K562 (cell line): ENCODE results near the gene TPR. TPM values are rescaled to one million over a fixed set of nuclear protein-coding genes. Genes with fewer than 3 reads are reported as not detected.

Experiments used
- CC2D1A ChIP-seq: fragments of 450-650 bp; IDR thresholded peaks from 2 replicates; pipeline ENCODE4 v1.6.1; 2017; ENCODE audit warnings: mild to moderate bottlenecking
- HNRNPL ChIP-seq: fragments of 200-400 bp; formaldehyde crosslinking; IDR thresholded peaks from 2 replicates; pipeline ENCODE4 v1.6.1; 2017; ENCODE audit warnings: low read depth, mild to moderate bottlenecking, low read length
- ILF3 ChIP-seq: fragments of 450-650 bp; IDR thresholded peaks from 2 replicates; pipeline ENCODE4 v1.6.1; 2018; ENCODE audit warnings: antibody characterized with exemption, mild to moderate bottlenecking, moderate library complexity, borderline replicate concordance
- KHSRP ChIP-seq: fragments of 450-650 bp; IDR thresholded peaks from 2 replicates; pipeline ENCODE4 v1.6.1; 2017
- MAZ ChIP-seq, 2 experiments: fragments of 450-650 bp in 1 of 2; sonication (generic) in 1 of 2; formaldehyde crosslinking; IDR thresholded peaks in 1 of 2; conservative IDR thresholded peaks in 1 of 2; 2 replicates each; pipeline versions ENCODE4 v1.4.0 to v1.5.0; 2020; ENCODE audit warnings: mild to moderate bottlenecking in 1 of 2, missing genetic modification reagents in 1 of 2
- OTX1 ChIP-seq: fragments of 450-650 bp; formaldehyde crosslinking; IDR thresholded peaks from 2 replicates; pipeline ENCODE4 v1.4.0; 2022; ENCODE audit warnings: mild to moderate bottlenecking
- PHTF2 ChIP-seq: fragments of 250-450 bp; sonication (Bioruptor Pico); IDR thresholded peaks from 2 replicates; pipeline ENCODE4 v1.5.0; 2021; ENCODE audit warnings: mild to moderate bottlenecking
- PTBP1 ChIP-seq: fragments of 200-400 bp; formaldehyde crosslinking; IDR thresholded peaks from 2 replicates; pipeline ENCODE4 v1.6.1; 2017; ENCODE audit warnings: low read depth, low read length
- RAD51 ChIP-seq: fragments of 450-650 bp; IDR thresholded peaks from 2 replicates; pipeline ENCODE4 v1.7.1; 2016; ENCODE audit warnings: low read depth, mild to moderate bottlenecking, borderline replicate concordance
- RUNX1 ChIP-seq: sonication (generic); IDR thresholded peaks from 2 replicates; pipeline ENCODE4 v1.6.1; 2016; ENCODE audit warnings: antibody characterized with exemption, low read depth
- SIN3A ChIP-seq, 2 experiments: fragments of 150-350 bp in 1 of 2; IDR thresholded peaks; 2 replicates each; pipeline ENCODE4 v1.6.1; 2011 to 2016; ENCODE audit warnings: borderline replicate concordance in 2 of 2, low read depth in 2 of 2, low read length in 2 of 2, mild to moderate bottlenecking in 2 of 2, moderate library complexity in 2 of 2; ENCODE audit not compliant: control insufficient read depth in 1 of 2
- SPI1 ChIP-seq: IDR thresholded peaks from 2 replicates; pipeline ENCODE4 v1.6.1; 2011; ENCODE audit warnings: low read depth, low read length, control low read depth, borderline replicate concordance
- STAG1 ChIP-seq: sonication (generic); formaldehyde crosslinking; IDR thresholded peaks from 2 replicates; pipeline ENCODE4 v1.5.0; 2020; ENCODE audit warnings: missing genetic modification reagents, borderline replicate concordance
- ZNF41 ChIP-seq: fragments of 250-450 bp; sonication (Bioruptor Pico); conservative IDR thresholded peaks from 2 replicates; pipeline ENCODE4 v1.4.0; 2020; ENCODE audit warnings: mild to moderate bottlenecking
- polyA plus RNA-seq, 8 experiments: library from polyadenylated mRNA; depleted of rRNA in 4 of 8; stranded (reverse) in 5 of 8; unstranded in 3 of 8; fragments of >200 nt; fragmentation: Nextera tagmentation in 2 of 8; fragmentation: Illumina TruSeq in 1 of 8; extraction: Ambion mirVana in 2 of 8; extraction: Trizol in 1 of 8; gene quantifications; 2 replicates each; pipeline versions ENCODE4 v1.2.1 to v1.2.3, GENCODE V29; 2011 to 2014; ENCODE audit warnings: inconsistent platforms in 1 of 8, missing spikeins in 1 of 8
- total RNA-seq, 7 experiments: library from RNA; depleted of rRNA in 6 of 7; stranded (reverse); fragments of >200 nt in 6 of 7; fragmentation: Illumina TruSeq in 2 of 7; extraction: Trizol in 2 of 7; gene quantifications; 2 replicates each; pipeline versions ENCODE4 v1.2.1 to v1.2.3, GENCODE V29; 2011 to 2021; ENCODE audit warnings: low replicate concordance in 1 of 7
- TF ChIP-seq, protein P1 (sequence below), 2 experiments: fragments of 450-650 bp in 1 of 2; sonication (generic) in 1 of 2; formaldehyde crosslinking in 1 of 2; IDR thresholded peaks in 1 of 2; conservative IDR thresholded peaks in 1 of 2; 2 replicates each; pipeline versions ENCODE4 v1.6.1 to v1.8.1; 2016 to 2023; ENCODE audit warnings: mild to moderate bottlenecking in 2 of 2, moderate library complexity in 2 of 2, inconsistent platforms in 1 of 2, missing genetic modification reagents in 1 of 2
- TF ChIP-seq, protein P2 (sequence below): fragments of 450-650 bp; conservative IDR thresholded peaks from 2 replicates; pipeline ENCODE4 v1.6.1; 2016; ENCODE audit warnings: missing genetic modification characterization, low read depth, mild to moderate bottlenecking, missing compliant biosample characterization, moderate library complexity
- TF ChIP-seq, protein P3 (sequence below): fragments of 200-400 bp; formaldehyde crosslinking; IDR thresholded peaks from 2 replicates; pipeline ENCODE4 v1.6.1; 2017; ENCODE audit warnings: mild to moderate bottlenecking, low read depth, low read length, moderate library complexity
- TF ChIP-seq, protein P4 (sequence below): IDR thresholded peaks from 2 replicates; pipeline ENCODE4 v1.6.1; 2012; ENCODE audit warnings: low read depth, low read length, improper control_type of control experiment, borderline replicate concordance
- TF ChIP-seq, protein P5 (sequence below): fragments of 250-450 bp; sonication (Bioruptor Pico); IDR thresholded peaks from 2 replicates; pipeline ENCODE4 v1.8.0; 2022; ENCODE audit warnings: inconsistent platforms

Gene TPR
- total and polyA plus RNA-seq, 9 of the 15 experiments (the other 6 are each of a cell fraction or from before 2014, with no cell fraction given), result 48.5 to 167 (median 138) TPM

DNA sequence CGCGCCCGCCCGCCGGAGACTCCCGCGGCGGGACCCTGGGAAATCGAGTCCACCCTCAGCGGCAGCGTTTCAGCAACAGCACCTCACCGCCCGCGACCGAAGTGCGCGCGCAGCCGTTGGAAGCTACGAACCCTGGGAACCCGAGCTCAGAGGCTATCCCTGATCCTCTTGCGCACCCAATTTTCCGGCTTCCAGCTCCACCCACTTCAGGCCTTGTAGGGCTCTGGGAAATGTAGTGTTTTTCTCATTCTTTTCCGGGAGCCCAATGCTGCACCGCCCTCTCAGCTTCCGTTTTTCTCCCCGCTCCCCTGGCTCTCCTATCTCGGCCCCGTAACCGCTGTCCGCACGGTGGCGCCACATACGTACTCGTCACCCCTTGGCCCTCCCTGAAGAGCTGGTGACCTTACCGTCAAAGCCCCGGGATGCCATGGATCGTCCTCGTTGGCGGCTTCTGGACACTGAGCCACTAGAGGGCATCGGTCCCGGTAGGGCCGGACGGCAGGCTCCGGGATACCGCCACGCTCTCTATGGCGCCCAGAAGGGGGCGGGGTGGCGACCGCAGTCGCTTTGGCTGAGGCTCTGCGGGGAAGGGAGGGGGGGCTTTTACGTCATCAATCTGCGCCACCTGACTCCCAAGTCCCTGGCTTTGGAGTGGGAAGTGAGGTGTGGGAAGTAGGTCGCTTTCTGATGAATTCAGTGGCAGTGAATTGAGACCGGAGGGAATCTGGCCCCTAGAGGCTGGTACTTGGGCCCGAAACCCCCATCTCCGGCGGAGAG, at the start of gene TPR, which contains the start of gene ODR4 (continued):
- TF ChIP-seq, protein P1, sequence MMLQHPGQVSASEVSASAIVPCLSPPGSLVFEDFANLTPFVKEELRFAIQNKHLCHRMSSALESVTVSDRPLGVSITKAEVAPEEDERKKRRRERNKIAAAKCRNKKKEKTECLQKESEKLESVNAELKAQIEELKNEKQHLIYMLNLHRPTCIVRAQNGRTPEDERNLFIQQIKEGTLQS (IDR thresholded peaks at IDR 0.05), result peak; percentile 84
- TF ChIP-seq, protein P1 (CRISPR knock-in tag; conservative IDR thresholded peaks at IDR 0.05), result peak; percentile 93; the same call in 1 of the 2 replicates
- TF ChIP-seq, protein P2, sequence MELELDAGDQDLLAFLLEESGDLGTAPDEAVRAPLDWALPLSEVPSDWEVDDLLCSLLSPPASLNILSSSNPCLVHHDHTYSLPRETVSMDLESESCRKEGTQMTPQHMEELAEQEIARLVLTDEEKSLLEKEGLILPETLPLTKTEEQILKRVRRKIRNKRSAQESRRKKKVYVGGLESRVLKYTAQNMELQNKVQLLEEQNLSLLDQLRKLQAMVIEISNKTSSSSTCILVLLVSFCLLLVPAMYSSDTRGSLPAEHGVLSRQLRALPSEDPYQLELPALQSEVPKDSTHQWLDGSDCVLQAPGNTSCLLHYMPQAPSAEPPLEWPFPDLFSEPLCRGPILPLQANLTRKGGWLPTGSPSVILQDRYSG (tag), result peak; percentile 64; the same call in 1 of the 2 replicates
- no peak for TF ChIP-seq STAG1
- TF ChIP-seq PTBP1, result no peak
- TF ChIP-seq SIN3A (IDR thresholded peaks at IDR 0.05; ENCODE audit: borderline replicate concordance in 2 of 2, control insufficient read depth in 1 of 2, low read depth in 2 of 2, low read length in 2 of 2), result peak; percentile 82 to 90; a peak in 2 of 4 replicates
- TF ChIP-seq, protein P3, sequence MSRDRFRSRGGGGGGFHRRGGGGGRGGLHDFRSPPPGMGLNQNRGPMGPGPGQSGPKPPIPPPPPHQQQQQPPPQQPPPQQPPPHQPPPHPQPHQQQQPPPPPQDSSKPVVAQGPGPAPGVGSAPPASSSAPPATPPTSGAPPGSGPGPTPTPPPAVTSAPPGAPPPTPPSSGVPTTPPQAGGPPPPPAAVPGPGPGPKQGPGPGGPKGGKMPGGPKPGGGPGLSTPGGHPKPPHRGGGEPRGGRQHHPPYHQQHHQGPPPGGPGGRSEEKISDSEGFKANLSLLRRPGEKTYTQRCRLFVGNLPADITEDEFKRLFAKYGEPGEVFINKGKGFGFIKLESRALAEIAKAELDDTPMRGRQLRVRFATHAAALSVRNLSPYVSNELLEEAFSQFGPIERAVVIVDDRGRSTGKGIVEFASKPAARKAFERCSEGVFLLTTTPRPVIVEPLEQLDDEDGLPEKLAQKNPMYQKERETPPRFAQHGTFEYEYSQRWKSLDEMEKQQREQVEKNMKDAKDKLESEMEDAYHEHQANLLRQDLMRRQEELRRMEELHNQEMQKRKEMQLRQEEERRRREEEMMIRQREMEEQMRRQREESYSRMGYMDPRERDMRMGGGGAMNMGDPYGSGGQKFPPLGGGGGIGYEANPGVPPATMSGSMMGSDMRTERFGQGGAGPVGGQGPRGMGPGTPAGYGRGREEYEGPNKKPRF, result no peak
- TF ChIP-seq, protein P4, sequence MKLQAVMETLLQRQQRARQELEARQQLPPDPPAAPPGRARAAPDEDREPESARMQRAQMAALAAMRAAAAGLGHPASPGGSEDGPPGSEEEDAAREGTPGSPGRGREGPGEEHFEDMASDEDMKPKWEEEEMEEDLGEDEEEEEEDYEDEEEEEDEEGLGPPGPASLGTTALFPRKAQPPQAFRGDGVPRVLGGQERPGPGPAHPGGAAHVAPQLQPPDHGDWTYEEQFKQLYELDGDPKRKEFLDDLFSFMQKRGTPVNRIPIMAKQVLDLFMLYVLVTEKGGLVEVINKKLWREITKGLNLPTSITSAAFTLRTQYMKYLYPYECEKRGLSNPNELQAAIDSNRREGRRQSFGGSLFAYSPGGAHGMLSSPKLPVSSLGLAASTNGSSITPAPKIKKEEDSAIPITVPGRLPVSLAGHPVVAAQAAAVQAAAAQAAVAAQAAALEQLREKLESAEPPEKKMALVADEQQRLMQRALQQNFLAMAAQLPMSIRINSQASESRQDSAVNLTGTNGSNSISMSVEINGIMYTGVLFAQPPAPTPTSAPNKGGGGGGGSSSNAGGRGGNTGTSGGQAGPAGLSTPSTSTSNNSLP, result peak; percentile 83; the same call in 1 of the 2 replicates
- TF ChIP-seq SPI1, result peak; percentile 74
- peak; percentile 87 for TF ChIP-seq CC2D1A
- TF ChIP-seq, protein P5, sequence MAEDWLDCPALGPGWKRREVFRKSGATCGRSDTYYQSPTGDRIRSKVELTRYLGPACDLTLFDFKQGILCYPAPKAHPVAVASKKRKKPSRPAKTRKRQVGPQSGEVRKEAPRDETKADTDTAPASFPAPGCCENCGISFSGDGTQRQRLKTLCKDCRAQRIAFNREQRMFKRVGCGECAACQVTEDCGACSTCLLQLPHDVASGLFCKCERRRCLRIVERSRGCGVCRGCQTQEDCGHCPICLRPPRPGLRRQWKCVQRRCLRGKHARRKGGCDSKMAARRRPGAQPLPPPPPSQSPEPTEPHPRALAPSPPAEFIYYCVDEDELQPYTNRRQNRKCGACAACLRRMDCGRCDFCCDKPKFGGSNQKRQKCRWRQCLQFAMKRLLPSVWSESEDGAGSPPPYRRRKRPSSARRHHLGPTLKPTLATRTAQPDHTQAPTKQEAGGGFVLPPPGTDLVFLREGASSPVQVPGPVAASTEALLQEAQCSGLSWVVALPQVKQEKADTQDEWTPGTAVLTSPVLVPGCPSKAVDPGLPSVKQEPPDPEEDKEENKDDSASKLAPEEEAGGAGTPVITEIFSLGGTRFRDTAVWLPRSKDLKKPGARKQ, result no peak
- peak; percentile 98 to 99 for TF ChIP-seq MAZ (CRISPR knock-in tag; conservative IDR thresholded peaks at IDR 0.05 in 1 of 2, IDR thresholded peaks at IDR 0.05 in 1 of 2)
- peak; percentile 94 for TF ChIP-seq KHSRP
- no peak for TF ChIP-seq HNRNPL
- TF ChIP-seq RUNX1, result 0 out of 2 replicates have a peak, but pooled peaks have one; percentile 12
- no peak; the same call in 1 of the 2 replicates for TF ChIP-seq RAD51
- TF ChIP-seq ILF3, result no peak
- TF ChIP-seq PHTF2, result no peak
- TF ChIP-seq OTX1 (CRISPR knock-in tag), result peak; percentile 89
- no peak for TF ChIP-seq ZNF41 (CRISPR knock-in tag)
